ENCODE measurements around the gene MYO5C.

Gene MYO5C

GRCh38 chr15:52282418-52282817 lies 13.2 kb downstream of the MYO5C start:
- DNase-seq (ENCODE audit: low spot score): no peak
- TF ChIP-seq CTCF (IDR thresholded peaks at IDR 0.05; ENCODE audit: borderline replicate concordance, control extremely low read depth, extremely low read depth, insufficient read depth, missing control alignments): no peak
- in situ Hi-C loops (cut with MboI; ENCODE audit: low sequenced_read_pairs, unreplicated experiment): no loop called here

- no peak for DNase-seq (ENCODE audit: low spot score)
- in situ Hi-C loops (cut with MboI; ENCODE audit: low sequenced_read_pairs, unreplicated experiment): no loop called here
- no peak for TF ChIP-seq CTCF (IDR thresholded peaks at IDR 0.05; ENCODE audit: borderline replicate concordance, control extremely low read depth, extremely low read depth, insufficient read depth, missing control alignments)
These were observed 14.2 kb downstream of the MYO5C start for GRCh38 chr15:52281085-52282035.

GRCh38 chr15:52280326-52281084 lies 15.1 kb downstream of the MYO5C start:
- in situ Hi-C loops (cut with MboI; ENCODE audit: low sequenced_read_pairs, unreplicated experiment): no loop called here
- no peak for TF ChIP-seq CTCF (IDR thresholded peaks at IDR 0.05; ENCODE audit: borderline replicate concordance, control extremely low read depth, extremely low read depth, insufficient read depth, missing control alignments)
- no peak for DNase-seq (ENCODE audit: low spot score)

- no peak for TF ChIP-seq CTCF (IDR thresholded peaks at IDR 0.05; ENCODE audit: borderline replicate concordance, control extremely low read depth, extremely low read depth, insufficient read depth, missing control alignments)
- in situ Hi-C loops (cut with MboI; ENCODE audit: low sequenced_read_pairs, unreplicated experiment): no loop called here
These were observed 16.8 kb downstream of the MYO5C start for GRCh38 chr15:52278636-52279367.

GRCh38 chr15:52278135-52278534 lies 17.5 kb downstream of the MYO5C start:
- no peak for DNase-seq (ENCODE audit: low spot score)
- in situ Hi-C loops (cut with MboI; ENCODE audit: low sequenced_read_pairs, unreplicated experiment): no loop called here
- no peak for TF ChIP-seq CTCF (IDR thresholded peaks at IDR 0.05; ENCODE audit: borderline replicate concordance, control extremely low read depth, extremely low read depth, insufficient read depth, missing control alignments)

More at GRCh38 chr15:52278636-52279367, 16.8 kb downstream of the MYO5C start:
- DNase-seq (ENCODE audit: low spot score): no peak

- no peak for TF ChIP-seq CTCF (IDR thresholded peaks at IDR 0.05; ENCODE audit: borderline replicate concordance, control extremely low read depth, extremely low read depth, insufficient read depth, missing control alignments)
- in situ Hi-C loops (cut with MboI; ENCODE audit: low sequenced_read_pairs, unreplicated experiment): no loop called here
These were observed 18.0 kb downstream of the MYO5C start for GRCh38 chr15:52277575-52277974.

More at GRCh38 chr15:52277575-52277974, 18.0 kb downstream of the MYO5C start:
- DNase-seq (ENCODE audit: low spot score): no peak

Data from GM13976 (cell line).